ENCODE data around the gene ATXN3L.

ATXN3L gene

DNA sequence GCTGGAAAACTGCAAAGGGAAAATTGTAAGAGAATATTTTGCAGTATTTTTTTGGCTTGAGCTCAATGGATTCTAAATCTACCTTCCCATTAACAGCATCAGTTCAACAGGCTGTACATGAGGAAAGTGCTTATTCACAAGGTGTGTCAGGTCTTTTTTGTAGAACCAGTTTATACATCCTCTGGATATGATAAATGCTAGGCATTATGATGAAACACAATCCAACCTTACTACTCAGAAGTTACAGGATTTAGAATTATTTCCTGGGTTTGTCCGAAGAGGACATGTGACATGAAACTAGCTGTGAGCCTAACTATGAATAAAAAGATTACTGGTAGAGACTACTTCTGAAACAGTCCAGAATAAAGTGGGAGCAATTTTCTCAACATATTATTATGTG lies 49.5 kb downstream of the ATXN3L start:
- H3K27ac ChIP-seq: no peak overlapping the region
- no peak for TF ChIP-seq CTCF (IDR thresholded peaks at IDR 0.05)

- H3K27ac ChIP-seq: no peak overlapping the region
- TF ChIP-seq ZFX (IDR thresholded peaks at IDR 0.05; ENCODE audit: borderline replicate concordance) (no peak), CTCF (IDR thresholded peaks at IDR 0.05) (no peak)
These were observed 51.0 kb downstream of the ATXN3L start for GRCh38 chrX:13268874-13269273.
